Inferior parietal cortex (tissue), 1 donor: ENCODE results near the gene TSSC4.
A peak's percentile ranks its signal among the peaks of the same experiment; 100 is the strongest.

ENCODE experiments used
- DNase-seq: peaks from one replicate; pipeline ENCODE4 v3.0.0-alpha.2; 2016; ENCODE audit errors: extremely low spot score

The TSSC4 gene

DNA sequence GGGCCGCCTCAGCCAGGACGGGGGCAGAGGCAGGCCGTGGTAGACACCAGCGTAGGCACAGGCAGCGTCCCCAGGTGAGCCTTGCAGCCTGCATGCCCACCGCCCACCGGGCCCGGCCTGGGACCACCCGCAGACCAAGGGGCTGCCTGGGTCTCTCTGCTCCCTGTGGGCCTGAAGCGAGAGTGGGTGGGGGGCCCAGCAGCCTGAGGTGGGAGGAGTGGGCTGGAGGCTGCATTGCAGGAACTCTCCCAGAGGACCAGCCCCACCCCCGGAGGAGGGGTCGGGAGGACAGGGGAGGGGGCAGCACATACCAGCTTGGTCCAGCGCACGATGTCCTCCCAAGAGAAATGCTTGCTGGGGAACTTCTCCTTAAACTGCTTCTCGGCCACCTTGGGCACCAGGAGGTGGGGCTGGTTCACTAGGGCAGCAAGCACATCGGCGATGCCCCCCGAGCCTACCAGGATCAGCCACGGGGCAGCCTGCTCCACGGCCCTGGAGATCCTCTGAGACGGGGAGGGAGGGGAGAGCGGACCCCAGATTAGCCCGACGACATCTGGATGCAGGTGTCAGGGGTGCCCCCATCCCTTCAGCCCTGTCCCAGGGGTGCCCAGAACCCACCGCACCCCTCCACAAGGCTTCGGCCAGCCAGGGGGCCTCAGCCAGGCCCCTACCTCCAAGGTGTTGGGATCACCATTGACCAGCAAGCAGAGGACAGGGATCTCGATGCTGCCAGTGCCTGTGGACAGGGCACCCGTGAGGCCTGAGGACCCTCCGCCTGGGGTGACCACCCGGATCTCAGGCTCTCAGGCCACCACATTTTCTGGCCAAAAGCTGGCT lies 17.5 kb downstream of the TSSC4 start:
- no peak for DNase-seq

DNA sequence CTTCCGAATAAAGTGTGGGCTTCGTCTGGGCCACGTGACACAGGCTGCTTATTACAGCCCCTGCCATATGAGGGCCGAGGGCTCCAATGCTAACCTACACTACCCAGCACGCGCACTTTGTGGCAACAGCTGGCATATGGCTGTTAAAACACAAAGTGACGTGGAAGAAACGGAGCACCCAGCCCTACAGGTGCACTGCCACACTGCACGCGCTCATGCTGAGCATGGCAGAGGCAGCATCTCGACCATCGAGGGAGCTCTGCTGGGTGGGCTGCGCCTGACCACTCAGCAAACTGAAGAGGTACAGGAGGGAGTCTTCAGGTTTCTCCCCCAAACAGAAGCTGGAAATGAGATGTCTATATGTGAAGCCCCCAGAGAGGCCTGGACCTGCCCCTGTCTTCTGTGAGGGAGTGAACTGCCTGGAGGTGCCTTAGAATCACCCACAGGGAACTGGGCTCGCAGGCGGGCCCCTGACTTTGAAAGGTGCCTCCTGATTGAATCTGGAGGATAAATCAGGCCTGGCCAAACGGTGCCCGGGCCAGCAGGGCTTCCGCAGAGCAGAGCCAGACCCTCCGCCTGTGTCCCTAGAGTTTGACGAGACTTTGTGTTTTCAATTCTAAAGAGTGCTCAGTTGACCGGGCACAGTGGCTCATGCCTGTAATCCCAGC lies 18.3 kb downstream of the TSSC4 start:
- no peak for DNase-seq

DNA sequence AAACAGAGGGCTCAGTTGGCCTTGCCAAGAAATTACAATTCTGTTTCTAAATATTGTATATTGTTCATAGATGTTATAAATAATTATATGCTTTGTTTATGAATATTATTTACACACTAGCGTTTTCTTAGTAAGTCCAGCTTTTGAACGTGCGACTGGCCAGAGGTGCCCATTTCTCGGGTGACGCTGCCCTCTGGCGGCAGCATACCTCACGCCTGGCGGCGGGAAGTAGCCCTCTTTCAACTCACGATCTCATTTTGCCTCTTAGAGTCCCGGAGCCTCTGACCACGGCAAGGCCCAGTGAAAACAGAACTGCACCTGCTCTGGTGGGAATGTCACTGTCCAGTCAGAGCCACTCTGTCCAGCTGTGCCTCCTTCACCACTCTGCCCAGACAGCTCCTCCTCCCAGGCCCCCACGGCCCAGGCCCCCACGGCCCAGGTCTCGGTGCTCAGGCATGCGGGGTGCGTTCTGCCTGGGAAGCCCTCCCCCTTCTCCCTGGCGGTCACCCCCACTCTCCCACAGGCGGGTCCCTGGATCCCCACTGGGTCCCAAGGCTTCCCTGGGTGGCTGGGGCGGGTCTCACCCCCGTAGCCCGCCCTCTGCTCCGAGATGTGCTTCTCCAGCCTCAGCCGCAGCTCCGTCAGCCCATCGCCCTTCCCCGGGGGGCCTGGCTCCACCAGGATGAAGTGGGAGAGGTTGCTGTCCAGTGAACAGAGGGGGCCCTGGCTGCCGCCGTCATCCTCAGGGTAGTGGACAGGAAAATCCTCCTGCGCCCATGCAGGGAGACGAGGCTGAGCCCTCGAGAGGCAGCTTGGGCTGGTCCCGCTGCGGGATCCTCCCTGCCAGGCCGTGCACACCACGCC lies 19.3 kb downstream of the TSSC4 start:
- DNase-seq = peak; percentile 73

DNA sequence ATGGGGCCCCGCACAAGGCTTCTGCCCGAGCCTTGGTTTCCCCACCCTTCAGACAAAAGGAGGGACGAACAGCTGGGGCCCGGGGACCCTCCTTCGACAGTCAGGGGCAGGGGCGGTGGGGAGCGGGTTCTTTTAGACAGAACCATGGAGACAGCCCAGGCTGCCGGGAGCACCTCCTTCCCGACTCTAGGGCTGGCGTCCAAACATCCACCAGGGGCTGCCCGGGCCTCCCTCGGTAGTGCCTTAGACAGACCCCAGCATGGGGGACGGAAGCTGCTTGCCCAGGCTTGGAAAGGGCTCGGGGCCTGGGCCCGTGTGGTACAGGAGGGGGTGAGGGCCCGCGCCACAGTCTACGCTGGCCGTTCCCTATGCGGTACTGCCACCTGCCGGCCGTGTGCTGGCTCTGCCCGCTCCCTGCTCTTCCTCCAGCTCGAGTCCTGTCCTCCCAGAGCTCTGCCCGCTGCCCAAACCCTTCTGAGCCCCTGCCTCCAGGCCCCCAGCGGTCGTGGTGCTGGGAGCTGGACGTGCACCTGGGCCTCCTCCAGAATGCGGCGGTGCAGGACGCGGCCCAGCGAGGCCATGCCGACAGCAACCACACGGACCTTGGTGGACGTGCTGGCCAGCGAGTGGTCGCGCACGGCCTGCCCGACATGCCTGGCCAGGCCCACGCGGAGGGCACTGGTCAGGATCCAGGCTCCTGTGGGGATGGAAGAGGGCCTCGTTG lies 20.1 kb downstream of the TSSC4 start:
- peak; percentile 73 for DNase-seq

DNA sequence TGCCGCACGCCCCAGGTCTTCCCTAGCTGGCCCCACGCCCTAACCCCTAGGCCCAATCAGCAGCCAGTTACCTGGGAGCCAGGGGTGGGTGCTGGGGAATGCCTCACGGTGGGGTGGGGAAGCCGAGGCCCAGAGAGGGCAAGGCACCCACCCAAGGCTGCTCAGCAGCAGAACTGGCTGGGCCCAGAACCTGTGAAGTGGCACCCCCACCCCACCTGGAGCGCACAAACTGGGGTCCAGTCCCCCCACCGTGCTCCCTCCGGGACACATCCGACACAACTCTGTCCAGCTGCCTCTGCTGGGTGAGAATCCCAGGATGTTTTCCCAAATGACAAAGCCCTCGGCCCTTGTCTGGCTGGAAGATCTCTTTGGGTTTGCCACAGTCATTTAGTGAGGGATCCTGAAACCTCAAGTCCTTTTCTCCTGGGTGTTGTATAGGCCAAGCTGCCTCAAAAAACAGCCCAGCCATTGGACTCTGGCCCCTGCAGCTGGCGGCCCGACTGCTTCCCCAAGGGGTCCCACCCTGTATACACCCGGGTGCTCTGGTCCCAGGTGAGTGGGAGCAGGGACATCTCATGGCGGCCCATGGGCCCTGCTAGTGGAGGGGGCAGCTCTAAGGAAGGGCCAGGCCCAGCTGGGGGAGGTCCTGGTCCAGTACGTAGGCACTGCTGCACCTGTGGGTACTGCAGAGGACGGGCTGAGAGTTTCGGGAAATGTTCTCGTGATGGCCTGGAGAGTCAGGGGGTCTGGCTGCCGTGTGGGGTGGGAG lies 20.9 kb downstream of the TSSC4 start:
- no peak for DNase-seq

DNA sequence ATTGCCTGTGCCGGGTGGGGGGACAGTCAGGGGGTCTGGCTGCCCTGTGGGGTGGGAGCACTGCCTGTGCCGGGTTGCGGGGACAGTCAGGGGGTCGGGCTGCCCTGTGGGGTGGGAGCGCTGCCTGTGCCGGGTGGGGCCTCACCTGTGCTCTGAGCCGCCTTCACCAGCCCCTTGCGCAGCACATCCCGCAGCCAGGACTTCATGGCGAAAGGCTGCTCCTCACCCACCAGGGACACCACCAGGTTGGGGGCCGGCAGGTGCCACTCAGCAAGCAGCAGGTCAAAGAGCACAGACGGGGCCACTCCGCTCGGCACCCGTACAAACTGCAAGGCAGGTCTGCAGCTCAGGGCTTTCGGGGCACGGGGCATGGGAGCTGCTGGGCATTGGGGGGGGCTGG lies 21.4 kb downstream of the TSSC4 start:
- DNase-seq = no peak

DNA sequence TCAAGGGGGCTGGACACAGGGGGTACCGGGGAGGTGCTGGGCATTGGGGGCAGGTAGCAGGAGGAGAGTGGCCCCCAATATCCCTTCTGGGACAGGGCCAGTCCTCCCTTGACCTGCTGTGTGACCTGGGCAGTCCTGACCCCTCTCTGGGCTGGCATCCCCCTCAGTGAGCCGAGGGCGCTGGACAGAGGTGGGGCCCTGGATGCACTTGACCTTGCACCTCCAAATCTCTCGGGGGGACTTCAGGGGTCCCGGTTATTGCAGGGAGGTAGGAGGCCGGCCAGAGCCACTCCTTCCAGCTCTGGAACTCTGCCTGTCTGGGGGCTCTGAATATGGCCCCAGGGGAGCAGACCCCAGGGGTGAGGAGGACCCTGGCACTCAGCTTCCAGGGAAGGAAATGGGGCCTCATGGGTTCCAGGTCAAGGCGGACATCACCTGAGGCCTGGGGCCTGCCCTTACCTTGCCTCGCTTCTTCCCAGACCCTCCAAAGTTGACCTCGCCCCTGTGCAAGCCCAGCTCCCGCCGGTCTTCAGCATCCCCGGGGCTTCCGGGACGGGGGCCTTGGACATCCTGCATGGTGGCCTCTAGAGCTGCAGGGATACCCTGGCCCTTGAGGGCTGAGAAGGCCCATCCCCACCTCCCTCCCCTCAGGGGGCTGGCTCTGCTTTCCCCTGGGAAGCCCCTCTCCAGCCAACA lies 22.1 kb downstream of the TSSC4 start:
- no peak for DNase-seq

DNA sequence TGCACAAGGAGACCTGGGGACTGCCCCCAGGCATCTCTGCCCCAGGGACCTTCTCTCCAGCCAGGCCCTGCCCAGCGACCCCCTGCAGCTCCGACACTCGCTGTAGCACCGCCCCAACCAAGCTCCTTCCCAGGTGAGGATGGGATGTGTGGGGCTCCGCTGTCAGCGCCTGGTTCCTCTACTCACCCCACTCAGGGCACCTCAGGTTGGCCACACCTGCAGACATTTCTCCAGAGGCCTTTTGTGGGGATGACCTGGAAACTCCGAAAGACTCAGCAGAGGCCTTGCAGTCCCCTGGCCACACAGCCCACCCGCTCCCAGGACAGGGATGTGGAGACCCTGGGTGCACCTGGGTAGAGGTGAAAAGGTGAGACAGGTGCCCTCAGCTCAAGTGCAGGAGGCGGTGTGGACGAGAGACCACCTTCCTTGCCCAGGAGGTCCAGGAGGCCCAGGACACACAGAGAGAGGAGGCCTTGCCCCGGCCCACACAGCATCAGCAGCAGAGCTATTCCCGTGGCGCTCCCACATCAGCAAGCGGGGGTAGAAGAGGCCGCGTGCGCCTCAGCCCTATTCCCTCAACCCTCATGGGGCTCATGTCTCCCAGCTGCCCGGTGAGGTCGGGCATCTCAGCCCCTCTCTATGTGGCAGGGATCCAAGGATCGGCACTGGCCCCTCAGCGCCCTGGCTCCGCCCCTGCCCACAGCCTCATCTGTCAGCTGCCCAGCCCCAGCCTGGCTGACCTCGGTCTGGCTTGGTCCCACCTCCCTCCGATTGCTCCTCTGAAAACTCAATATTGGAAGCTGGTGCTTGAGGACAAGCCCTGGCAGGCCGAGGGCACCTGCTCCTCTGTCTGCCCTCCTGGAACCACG lies 22.8 kb downstream of the TSSC4 start:
- no peak for DNase-seq

DNA sequence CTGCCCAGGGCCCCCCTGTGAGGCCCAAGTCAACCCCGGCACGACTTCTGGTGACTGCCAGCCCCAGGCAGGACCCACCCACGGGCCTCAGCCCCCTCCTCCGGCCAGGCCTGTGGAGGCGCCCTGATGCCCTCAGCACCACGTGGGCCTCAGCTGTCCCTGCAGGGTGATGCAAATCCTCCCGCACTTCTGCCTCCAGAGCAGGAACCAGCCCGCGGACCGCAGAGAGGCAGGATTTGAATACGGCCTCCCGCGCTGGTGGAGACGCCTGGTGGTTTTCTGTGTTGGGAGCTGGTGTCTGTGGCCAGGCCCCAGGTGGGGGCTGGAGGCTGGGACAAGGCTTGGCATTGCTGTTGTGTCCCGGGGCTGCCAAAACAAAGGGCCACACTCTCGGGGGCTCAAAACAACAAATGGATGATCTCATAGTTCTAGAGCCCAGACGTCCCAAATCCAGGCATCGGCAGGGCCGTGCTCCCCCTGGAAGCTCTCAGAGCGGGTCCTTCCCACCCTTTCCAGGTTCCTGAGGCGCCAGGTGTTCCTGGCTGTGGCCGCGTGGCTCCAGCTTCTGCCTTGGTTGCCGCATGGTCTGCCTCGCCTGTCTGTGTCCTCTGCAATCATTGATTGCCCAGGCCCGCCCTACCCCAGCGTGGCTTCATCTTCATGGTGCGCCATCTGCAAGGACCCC lies 24.4 kb downstream of the TSSC4 start:
- DNase-seq = no peak

DNA sequence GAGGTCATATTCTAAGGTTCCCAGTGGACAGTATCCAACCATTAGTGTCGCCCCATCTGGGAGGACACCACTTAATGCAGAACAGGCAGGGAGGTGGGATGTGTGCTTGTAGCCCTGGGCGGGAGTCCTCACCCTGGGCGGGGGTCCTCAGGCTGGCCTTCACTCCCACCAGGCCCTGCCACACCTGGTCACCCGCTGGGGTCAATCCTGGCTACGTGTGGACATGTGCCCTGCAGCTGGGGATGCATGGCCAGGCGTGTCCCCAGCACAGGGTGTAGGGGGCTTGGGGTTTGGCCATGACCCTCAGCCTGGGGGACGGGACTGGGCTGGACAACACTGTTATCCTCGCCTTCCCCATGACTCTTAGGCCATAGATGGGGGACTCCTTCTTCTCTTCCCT lies 25.0 kb downstream of the TSSC4 start:
- no peak for DNase-seq

DNA sequence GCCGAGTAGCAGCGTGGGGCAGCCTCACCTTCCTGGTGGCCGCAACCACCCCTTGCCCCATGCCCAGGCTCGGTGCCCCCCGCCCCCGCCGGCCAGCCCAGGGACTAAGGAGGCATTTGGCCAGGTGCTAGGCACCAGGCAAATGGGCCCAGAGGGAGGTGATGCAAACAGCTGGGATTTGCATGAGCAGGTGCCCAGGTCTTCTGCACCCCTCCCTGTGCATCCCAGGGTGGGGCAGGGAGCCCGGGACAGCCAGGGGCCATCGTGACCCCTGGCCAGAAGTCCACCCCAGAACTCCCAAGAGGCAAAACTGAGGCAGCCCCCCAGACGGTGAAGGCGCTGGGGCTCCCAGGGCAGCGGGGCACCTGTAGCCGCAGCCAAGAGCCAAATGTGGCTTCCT lies 25.7 kb downstream of the TSSC4 start:
- DNase-seq = no peak

DNA sequence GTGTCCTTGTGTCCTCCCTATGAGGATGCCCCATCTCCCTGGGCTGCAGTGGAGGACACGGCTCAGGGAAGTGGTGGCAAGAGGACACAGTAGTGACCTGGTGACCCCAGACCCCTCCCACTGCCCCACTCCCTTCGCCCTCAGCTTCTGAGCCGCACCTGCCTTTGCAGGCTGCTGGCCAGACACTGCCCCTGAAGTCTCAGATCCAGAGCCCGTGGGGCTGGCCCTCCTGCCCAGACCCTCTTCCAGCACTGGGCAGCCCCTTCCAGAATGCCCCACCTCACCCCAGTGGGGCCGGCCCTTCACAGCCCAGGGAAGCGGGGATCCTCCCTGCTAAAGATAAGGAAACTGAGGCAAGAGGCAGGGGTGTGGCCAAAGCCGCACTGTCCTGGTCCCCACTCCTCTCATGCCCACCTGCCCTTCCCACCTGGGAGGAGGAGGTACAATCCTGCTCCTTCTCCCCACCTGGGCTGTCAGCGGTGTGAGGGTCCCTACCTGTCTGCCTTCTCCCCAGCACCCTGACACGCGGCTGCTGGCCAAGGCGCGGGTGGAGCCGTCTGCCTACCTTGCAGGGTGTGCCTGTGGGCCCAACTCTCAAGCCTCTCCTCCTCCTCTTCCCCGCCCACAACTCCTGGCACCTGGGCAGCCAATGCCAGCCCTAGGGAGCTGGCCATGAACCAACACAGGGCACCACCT lies 26.4 kb downstream of the TSSC4 start:
- DNase-seq = no peak

DNA sequence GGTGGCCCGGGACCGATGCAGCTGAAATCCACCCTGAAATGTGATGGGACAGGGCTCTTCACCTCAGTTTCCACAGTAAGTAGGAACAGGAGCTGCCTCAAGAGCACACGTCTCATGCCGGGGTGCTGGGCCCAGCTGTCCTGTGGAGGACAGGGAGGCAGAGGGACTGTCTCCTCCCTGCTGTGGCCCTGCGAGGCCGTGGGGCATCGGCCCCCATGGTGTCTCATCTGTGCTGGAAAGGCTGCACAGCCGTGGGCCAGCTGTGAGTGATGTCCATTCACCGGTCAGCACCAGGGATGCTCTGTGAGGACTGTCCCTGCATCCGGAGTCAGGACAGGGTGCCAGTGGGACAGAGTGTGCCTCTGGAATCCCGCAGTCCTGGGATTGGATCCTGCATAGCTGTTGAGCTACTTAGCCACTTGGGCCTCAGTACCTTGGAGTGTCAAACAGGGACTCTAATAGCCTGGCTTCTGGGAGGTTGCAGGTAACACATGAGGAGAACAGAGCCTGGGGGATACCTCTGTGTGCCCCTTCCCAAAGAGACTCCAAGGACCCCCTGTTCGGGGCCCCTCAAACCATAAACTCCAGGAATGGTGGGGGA lies 27.3 kb downstream of the TSSC4 start:
- no peak for DNase-seq

DNA sequence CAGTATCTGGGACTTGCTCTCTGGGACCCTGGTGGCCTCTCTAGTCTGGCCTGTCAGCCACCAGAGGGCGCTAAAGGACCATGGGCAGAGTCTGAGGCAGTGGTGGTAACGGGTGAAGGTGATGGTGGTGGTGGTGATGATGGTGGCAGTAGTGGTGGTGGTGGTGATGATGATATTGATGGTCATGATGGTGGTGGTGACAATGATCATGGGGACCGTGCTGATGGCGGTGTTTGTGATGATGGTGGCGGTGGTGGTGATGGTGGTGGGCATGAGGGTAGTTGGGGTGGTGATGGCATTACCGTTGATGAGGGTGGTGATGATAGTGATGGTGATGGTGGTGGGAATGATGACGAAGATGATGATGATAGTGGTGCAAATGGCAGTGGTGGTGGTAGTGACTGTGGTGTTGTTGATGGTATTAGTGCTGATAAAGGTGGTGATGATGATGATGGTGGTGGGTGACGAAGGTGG lies 27.8 kb downstream of the TSSC4 start:
- peak; percentile 63 for DNase-seq

DNA sequence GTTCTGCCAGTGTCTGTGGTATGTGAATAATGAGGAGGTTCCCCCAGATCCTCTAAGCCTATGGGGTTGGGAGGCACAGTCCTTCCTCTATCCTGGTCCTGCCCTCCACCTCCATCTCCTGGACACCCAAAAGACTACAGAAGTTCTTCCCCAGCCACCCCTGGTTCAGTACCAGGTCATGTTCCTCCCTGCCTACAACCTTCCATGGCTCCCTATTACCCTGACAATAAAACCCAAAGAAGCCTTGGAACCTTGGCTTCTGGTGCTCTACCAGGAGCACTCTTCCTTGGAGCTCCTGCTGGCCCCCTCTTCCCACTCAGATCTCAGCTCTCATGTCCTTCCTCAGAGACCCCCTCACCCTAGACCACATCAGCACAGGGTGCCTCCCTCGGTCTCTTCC lies 30.8 kb downstream of the TSSC4 start:
- DNase-seq = no peak

DNA sequence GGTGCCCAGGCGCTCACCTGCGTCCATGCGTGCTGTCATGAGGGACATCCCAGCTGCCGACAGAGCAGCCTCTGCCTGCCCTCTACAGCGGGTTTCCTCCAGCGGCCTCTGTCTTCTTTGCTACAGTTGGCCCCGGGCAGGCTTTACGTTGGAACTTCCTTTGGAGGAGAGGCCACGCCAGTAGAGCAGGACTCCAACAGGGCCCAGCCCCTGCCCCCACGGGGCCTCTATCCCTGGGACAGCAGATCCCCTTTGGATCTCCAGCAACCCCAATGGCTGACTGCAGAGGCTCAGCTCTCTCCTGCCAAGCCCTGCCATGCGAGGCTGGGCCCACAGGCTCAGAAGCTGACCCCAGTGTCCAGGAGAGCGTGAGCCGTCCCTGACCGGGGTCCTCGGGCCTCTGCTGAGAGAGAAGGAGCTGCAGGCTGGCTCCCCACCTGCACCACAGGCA lies 31.6 kb downstream of the TSSC4 start:
- no peak for DNase-seq

DNA sequence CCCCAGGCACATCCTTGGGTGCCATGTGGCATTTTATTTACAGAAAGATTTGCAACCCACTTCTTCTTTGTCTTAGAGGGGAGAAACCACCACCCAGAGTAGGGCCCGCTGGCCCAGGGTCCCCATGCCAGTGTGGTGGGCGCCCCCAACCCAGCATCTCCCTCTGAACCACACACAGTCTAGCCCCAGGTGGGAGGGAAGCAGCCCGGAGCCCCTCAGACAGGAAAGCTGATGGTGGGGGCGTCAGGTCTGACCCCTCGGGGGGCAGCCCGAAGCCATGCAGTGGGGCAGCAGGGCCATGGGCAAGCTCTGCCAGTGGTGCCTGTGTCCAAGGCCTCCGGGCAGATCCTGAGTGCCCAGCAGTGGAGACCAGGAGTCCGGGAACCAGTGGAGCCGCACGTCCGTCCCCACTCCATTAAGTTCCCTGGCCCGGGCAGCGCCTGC lies 32.1 kb downstream of the TSSC4 start:
- DNase-seq = no peak
